Bladder microvascular endothelial cell (primary cell): ENCODE data around the gene TMLHE. TPM values are rescaled to one million over a fixed set of nuclear protein-coding genes. Genes with fewer than 3 reads are reported as not detected.

ENCODE experiments used
- total RNA-seq: library from RNA; depleted of rRNA; stranded (reverse); fragments of >200 nt; gene quantifications from 2 replicates; pipeline ENCODE4 v1.2.3, GENCODE V29; 2014

The TMLHE gene, protein sequence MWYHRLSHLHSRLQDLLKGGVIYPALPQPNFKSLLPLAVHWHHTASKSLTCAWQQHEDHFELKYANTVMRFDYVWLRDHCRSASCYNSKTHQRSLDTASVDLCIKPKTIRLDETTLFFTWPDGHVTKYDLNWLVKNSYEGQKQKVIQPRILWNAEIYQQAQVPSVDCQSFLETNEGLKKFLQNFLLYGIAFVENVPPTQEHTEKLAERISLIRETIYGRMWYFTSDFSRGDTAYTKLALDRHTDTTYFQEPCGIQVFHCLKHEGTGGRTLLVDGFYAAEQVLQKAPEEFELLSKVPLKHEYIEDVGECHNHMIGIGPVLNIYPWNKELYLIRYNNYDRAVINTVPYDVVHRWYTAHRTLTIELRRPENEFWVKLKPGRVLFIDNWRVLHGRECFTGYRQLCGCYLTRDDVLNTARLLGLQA
- 7.0 and 10.1 TPM in 2 replicates for total RNA-seq

DNA sequence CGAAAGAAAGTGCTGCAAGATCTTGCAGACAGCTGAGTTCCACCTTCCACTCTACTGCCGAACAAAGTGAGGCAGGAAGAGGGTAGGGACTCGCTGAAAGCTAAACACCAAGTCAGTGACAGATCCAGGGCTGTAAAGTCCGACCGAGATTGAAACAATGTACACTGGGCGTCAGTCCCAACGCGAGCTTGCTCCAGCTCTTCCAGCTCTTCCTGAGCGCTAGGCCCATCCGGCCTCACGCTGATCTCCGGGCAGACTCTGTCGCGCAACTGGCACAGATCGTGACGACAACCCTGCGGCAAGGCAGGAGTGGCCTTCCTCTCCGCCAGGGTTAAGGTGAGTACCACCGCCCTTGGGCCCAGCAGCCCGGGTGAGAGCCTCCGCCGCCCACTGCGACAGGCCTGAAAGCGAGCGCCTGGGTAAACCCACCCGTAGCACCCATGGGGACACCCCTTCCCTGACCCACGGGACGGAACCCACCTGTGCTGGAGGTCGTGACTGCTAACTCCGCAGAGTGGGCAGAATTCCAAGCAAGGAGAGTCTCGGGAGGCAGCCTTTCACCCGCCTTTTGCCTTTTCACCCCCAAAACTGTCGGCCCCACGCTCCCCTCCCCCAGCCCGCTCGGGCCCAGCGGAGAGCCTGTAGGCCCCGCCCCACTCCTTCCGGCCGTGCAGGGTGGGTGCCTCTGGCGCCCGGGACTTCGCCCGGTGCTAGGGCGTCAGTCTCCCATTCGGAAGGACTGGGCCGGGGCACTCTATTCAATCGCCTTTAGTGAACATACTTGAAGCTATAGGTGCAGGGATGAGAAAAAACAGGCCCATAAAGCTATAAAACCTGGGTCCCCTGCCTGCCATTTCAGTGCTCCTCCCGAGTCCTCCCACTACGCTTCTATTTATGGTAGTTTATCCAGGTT is at the start of gene TMLHE, which contains the start of gene SPRY3:
Gene TMLHE (minus strand): TSS at position 641 of the 913 bp plus-strand sequence. CDS start 67,676 bp downstream, outside the sequence.
Gene SPRY3 (plus strand): TSS at position 275 of the 913 bp plus-strand sequence.

DNA sequence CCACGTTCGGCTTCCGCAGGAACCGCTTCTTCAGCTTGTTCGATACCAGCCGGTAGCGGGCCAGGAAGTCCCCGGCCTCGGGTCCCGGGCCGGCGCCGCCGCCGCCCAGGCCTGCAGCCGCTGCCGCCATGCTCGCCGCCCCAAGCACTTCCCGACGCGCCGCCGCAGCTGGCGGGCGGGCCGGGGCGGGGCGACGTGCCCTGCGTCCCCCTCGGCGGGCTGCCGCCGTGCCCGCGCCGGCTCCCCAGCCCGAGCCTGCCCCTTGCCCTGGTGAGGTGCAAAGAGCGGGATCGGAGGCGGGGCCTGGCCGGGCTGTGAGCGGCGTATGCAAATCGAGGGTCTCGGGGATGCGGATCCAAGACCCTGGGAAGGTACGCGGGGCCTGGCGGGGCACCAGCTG is 154.3 kb downstream of the TMLHE start, which contains the start of gene F8A3:
Gene F8A3 (minus strand): TSS at position 150 of the 400 bp plus-strand sequence. CDS start 20 bp downstream, at position 130.

Other genes with a start within 250 kb of the TMLHE start
- not detected in 2 replicates for gene F8A2, start 230.9 kb downstream of the TMLHE start, total RNA-seq
- gene F8A3, start 154.3 kb downstream of the TMLHE start, total RNA-seq, result 0.76 and 1.1 TPM in 2 replicates
- 0.65 and 2.8 TPM in 2 replicates for gene SPRY3, start 366 bp downstream of the TMLHE start, total RNA-seq